Fibroblast of villous mesenchyme (primary cell): Measurements from ENCODE around the gene CEP131. TPM values are rescaled to one million over a fixed set of nuclear protein-coding genes. Genes with fewer than 3 reads are reported as not detected.

Source experiments
- DNase-seq: peaks from one replicate; pipeline ENCODE4 v3.0.0-alpha.2; 2010; ENCODE audit warnings: low read depth
- H3K4me3 ChIP-seq: 2 replicates; pipeline ENCODE4 v1.5.1; 2011; ENCODE audit warnings: low read depth, mild to moderate bottlenecking, low read length
- total RNA-seq: library from RNA; depleted of rRNA; stranded (reverse); fragments of >200 nt; gene quantifications from 2 replicates; pipeline ENCODE4 v1.2.3, GENCODE V29; 2012
- TF ChIP-seq, protein P1 (sequence below): IDR thresholded peaks from 2 replicates; pipeline ENCODE4 v1.5.1; 2012; ENCODE audit warnings: low read depth, mild to moderate bottlenecking, low read length; ENCODE audit not compliant: insufficient read depth

CEP131 gene
- total RNA-seq, 1 donor = 9.9 TPM

GRCh38 chr17:81153340-81153803 is 69.4 kb downstream of the CEP131 start:
- DNase-seq = peak; percentile 69
- TF ChIP-seq, protein P1, sequence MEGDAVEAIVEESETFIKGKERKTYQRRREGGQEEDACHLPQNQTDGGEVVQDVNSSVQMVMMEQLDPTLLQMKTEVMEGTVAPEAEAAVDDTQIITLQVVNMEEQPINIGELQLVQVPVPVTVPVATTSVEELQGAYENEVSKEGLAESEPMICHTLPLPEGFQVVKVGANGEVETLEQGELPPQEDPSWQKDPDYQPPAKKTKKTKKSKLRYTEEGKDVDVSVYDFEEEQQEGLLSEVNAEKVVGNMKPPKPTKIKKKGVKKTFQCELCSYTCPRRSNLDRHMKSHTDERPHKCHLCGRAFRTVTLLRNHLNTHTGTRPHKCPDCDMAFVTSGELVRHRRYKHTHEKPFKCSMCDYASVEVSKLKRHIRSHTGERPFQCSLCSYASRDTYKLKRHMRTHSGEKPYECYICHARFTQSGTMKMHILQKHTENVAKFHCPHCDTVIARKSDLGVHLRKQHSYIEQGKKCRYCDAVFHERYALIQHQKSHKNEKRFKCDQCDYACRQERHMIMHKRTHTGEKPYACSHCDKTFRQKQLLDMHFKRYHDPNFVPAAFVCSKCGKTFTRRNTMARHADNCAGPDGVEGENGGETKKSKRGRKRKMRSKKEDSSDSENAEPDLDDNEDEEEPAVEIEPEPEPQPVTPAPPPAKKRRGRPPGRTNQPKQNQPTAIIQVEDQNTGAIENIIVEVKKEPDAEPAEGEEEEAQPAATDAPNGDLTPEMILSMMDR = no peak
- no peak overlapping the region for H3K4me3 ChIP-seq

DNA sequence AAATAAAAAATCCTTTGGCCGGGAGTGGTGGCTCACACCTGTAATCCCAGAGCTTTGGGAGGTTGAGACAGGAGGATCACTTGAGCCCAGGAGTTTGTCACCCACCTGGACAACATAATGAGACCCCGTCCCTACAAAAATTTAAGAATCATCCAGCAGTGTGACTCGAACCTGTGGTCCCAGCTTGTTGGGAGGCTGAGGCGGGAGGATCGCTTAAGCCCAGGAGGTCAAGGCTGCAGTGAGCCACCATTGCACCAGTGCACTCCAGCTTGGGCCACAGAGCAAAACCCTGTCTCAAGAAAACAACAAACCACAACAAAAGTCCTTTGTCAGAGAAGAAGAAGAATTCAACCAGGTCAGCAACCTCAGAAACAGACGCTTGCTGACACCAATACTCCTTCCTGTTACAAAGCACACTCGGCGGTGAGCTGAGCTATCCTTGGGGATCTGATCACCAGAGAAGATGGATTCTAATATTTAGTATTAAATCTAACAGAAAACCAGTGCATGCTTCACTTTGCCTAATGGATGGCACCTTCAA is 70.4 kb downstream of the CEP131 start:
- DNase-seq = no peak
- TF ChIP-seq, protein P1 = no peak

GRCh38 chr17:81151278-81151677 is 71.5 kb downstream of the CEP131 start:
- no peak for DNase-seq
- TF ChIP-seq, protein P1 = no peak
- no peak overlapping the region for H3K4me3 ChIP-seq

More for the DNA sequence above, 70.4 kb downstream of the CEP131 start:
- no peak overlapping the region for H3K4me3 ChIP-seq

- TF ChIP-seq, protein P1 = no peak
- DNase-seq = no peak
- no peak overlapping the region for H3K4me3 ChIP-seq
Measured at GRCh38 chr17:81150377-81151077, 72.2 kb downstream of the CEP131 start.

GRCh38 chr17:81148986-81149533 is 73.7 kb downstream of the CEP131 start:
- DNase-seq = no peak
- no peak overlapping the region for H3K4me3 ChIP-seq
- TF ChIP-seq, protein P1 = no peak

- TF ChIP-seq, protein P1 = no peak
- DNase-seq = no peak
- H3K4me3 ChIP-seq = no peak overlapping the region
Measured at GRCh38 chr17:81148571-81148970, 74.2 kb downstream of the CEP131 start.
